Mesendoderm (in vitro differentiated cells): Measurements from ENCODE around the gene SAA2.
"Not testable (repeated sequence)": the region's sequence is repeated elsewhere in the genome, so short reads cannot be mapped to it uniquely, and the experiment has no call there.

ENCODE experiments used
- DNase-seq: peaks from one replicate; pipeline ENCODE4 v3.0.0; 2013
- H2AK5ac ChIP-seq: 2 replicates; pipeline ENCODE4 v1.6.1; 2013; ENCODE audit warnings: low read length, inconsistent platforms
- H2BK120ac ChIP-seq: 2 replicates; pipeline ENCODE4 v1.6.1; 2013; ENCODE audit warnings: low read depth, mild to moderate bottlenecking, low read length, moderate library complexity, mixed read lengths
- H2BK15ac ChIP-seq: replicated peaks from 2 replicates; pipeline ENCODE4 v1.6.1; 2013; ENCODE audit warnings: low read depth, mild to moderate bottlenecking, moderate library complexity
- H2BK5ac ChIP-seq: 2 replicates; pipeline ENCODE4 v1.6.1; 2013; ENCODE audit warnings: low read length, inconsistent platforms
- H3K18ac ChIP-seq: 2 replicates; pipeline ENCODE4 v1.6.1; 2013; ENCODE audit warnings: mild to moderate bottlenecking, low read length, mixed read lengths
- H3K23ac ChIP-seq: one replicate; pipeline ENCODE4 v1.6.1; 2013; ENCODE audit warnings: low read length
- H3K27ac ChIP-seq: 2 replicates; pipeline ENCODE4 v1.5.1; 2013; ENCODE audit warnings: low read depth, mild to moderate bottlenecking, inconsistent platforms, low read length, moderate library complexity
- H3K27me3 ChIP-seq: 2 replicates; pipeline ENCODE4 v1.6.1; 2013; ENCODE audit warnings: low read length, control low read depth, mild to moderate bottlenecking, inconsistent platforms; ENCODE audit not compliant: insufficient read depth, poor library complexity
- H3K36me3 ChIP-seq: 2 replicates; pipeline ENCODE4 v1.6.1; 2013; ENCODE audit warnings: low read length, inconsistent platforms; ENCODE audit not compliant: control insufficient read depth, insufficient read depth
- H3K4ac ChIP-seq: one replicate; pipeline ENCODE4 v1.6.1; 2013; ENCODE audit warnings: low read depth, mild to moderate bottlenecking, low read length, moderate library complexity
- H3K4me1 ChIP-seq: 2 replicates; pipeline ENCODE4 v1.6.1; 2013; ENCODE audit warnings: low read depth, low read length, inconsistent platforms; ENCODE audit not compliant: control insufficient read depth
- H3K4me2 ChIP-seq: 2 replicates; pipeline ENCODE4 v1.6.1; 2013; ENCODE audit warnings: low read length
- H3K4me3 ChIP-seq: 2 replicates; pipeline ENCODE4 v1.5.1; 2013; ENCODE audit warnings: mild to moderate bottlenecking, low read length
- H3K56ac ChIP-seq: one replicate; pipeline ENCODE4 v1.6.1; 2013; ENCODE audit warnings: low read length
- H3K79me1 ChIP-seq: 2 replicates; pipeline ENCODE4 v1.6.1; 2013; ENCODE audit warnings: low read length, inconsistent platforms
- H3K79me2 ChIP-seq: 2 replicates; pipeline ENCODE4 v1.6.1; 2013; ENCODE audit warnings: mild to moderate bottlenecking, low read length; ENCODE audit not compliant: control insufficient read depth, insufficient read depth
- H3K9ac ChIP-seq: 2 replicates; pipeline ENCODE4 v1.6.1; 2013; ENCODE audit warnings: low read length, inconsistent platforms
- H4K5ac ChIP-seq: one replicate; pipeline ENCODE4 v1.6.1; 2013; ENCODE audit warnings: low read length
- H4K8ac ChIP-seq: one replicate; pipeline ENCODE4 v1.6.1; 2013; ENCODE audit warnings: low read depth, mild to moderate bottlenecking, control low read depth, low read length, moderate library complexity
- WGBS: extraction: QIAGEN DNeasy Blood & Tissue Kit; methylation state at CpG from one replicate; pipeline ENCODE4 v1.1.7; 2013; ENCODE audit warnings: low lambda C conversion rate, missing lambda C conversion rate; ENCODE audit not compliant: insufficient coverage; ENCODE audit errors: extremely low coverage; 5-methylcytosine and 5-hydroxymethylcytosine counted together

The SAA2 gene

DNA sequence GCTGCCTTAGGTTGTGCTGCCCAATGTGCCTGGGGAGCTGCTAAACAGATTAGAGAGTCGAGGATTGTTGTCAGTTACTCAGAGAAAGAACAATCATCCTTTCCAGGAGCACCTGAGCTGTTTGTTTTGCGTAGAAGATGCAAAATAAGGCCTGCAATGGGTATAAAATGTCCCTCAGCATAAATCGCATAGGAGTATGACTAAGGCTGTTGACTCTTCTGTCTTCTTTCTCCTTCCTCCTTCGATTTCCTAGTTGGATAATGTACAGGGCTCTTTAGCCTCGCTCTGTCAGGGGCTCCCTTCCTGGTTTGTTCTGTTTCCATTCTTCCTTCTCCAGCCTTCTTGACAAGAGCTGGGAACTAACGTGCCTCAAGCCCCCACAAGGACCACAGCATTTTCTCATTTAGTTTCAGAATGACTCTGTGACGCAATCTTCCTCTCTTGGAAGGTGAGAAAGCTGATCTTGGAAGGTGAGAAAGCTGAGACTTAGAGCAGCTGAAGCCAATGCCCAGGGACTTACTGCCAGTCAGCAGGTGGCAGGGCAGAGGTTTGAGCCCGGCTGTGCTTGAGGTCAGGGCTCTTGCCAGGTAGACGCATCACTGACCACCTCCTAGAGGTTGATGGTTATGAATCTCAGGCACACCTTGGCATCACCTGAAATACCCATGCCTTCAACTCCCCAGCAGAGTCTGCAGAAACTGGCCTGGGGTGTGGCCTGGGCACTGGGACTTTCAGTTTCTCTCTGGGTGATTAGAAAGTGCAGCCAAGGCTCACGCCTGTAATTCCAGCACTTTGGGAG is 19.1 kb upstream of the SAA2 start:
- not testable (repeated sequence) for H3K4me3 ChIP-seq, H3K27me3 ChIP-seq, H2BK5ac ChIP-seq, H3K4ac ChIP-seq, DNase-seq, H3K27ac ChIP-seq, H2BK15ac ChIP-seq, H4K5ac ChIP-seq, H3K23ac ChIP-seq, H3K4me1 ChIP-seq, H3K56ac ChIP-seq, H3K36me3 ChIP-seq, H3K79me2 ChIP-seq, H4K8ac ChIP-seq, H3K4me2 ChIP-seq, H2BK120ac ChIP-seq, H2AK5ac ChIP-seq, H3K18ac ChIP-seq, H3K79me1 ChIP-seq, H3K9ac ChIP-seq
- WGBS, result no CpG with 5 or more reads among the region's 10 CpGs

GRCh38 chr11:18265949-18266348 is 17.5 kb upstream of the SAA2 start, which contains the start of gene SAA1:
TSS of gene SAA1 (plus strand) at chr11:18266264. CDS start at chr11:18266888, 624 bp downstream.
- Histone ChIP-seq H3K4me3 (no peak within 1 kb of the TSS), H4K5ac (no peak within 1 kb of the TSS), H3K9ac (no peak within 1 kb of the TSS), H2BK120ac (no peak within 1 kb of the TSS), H2BK5ac (no peak within 1 kb of the TSS), H3K36me3 (no peaks in the 10 kb centered on the region), H3K79me2 (no peaks in the 10 kb centered on the region), H3K4me2 (no peak within 1 kb of the TSS), H3K56ac (no peak within 1 kb of the TSS), H3K79me1 (no peaks in the 10 kb centered on the region), H4K8ac (no peak within 1 kb of the TSS), H3K4me1 (no peaks in the 10 kb centered on the region), H3K23ac (no peak within 1 kb of the TSS), H3K4ac (no peak within 1 kb of the TSS), H2AK5ac (no peak within 1 kb of the TSS), H2BK15ac (no peak within 1 kb of the TSS), H3K27ac (no peak within 1 kb of the TSS), H3K18ac (no peak within 1 kb of the TSS), H3K27me3 (no peaks in the 10 kb centered on the region)
- no peak for DNase-seq
- no CpG with 5 or more reads among the region's 8 CpGs for WGBS

DNA sequence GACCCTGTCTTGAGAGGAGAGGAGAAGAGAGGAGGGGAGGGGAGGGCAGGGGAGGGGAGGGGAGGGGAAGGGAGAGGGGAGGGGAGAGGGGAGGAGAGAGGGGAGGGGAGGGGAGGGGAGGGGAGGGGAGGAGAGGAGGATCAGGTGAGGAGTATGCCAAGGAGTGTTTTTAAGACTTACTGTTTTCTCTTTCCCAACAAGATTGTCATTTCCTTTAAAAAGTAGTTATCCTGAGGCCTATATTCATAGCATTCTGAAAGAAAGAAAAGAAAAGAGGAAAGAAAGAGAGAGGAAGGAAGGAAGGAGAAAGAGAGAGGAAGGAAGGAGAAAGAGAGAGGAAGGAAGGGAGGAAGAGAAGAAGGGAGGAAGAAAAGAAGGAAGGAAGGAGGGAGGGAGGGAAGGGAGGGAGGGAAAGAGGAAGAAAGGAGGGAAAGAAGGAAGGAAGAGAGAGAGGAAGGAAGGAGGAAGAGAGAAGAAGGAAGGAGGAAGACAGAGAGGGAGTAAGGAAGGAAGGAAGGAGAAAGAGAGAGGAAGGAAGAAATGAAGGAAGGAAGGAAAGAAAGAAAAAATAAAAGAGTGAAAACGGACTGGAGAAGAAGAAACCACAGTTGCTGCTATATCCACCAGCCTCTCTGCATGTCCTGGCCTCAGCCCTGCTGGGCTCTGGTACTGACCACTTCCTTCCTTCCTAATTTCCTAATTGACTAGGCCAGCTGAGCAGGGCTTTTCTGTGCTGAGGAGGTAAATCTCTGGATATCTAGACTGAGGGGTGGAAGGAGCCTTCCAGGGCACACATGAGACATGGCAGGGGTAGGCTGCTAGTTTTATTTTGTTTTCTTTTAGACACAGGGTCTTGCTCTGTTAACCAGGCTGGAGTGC is 16.4 kb upstream of the SAA2 start:
- no peak overlapping the region for H3K9ac ChIP-seq
- H3K4me3 ChIP-seq, result no peak overlapping the region
- WGBS, result no CpG with 5 or more reads among the region's 1 CpG
- DNase-seq, result no peak
- no peaks in the 10 kb centered on the region for H3K27me3 ChIP-seq
- no peak overlapping the region for H3K56ac ChIP-seq
- H3K4me1 ChIP-seq, result no peaks in the 10 kb centered on the region
- H3K79me1 ChIP-seq, result no peaks in the 10 kb centered on the region
- H4K8ac ChIP-seq, result no peak overlapping the region
- no peak overlapping the region for H2BK120ac ChIP-seq
- H3K4me2 ChIP-seq, result no peak overlapping the region
- H3K79me2 ChIP-seq, result no peaks in the 10 kb centered on the region
- no peak overlapping the region for H2BK5ac ChIP-seq
- no peak overlapping the region for H3K27ac ChIP-seq
- no peak overlapping the region for H2BK15ac ChIP-seq
- H2AK5ac ChIP-seq, result no peak overlapping the region
- H3K18ac ChIP-seq, result no peak overlapping the region
- H3K36me3 ChIP-seq, result no peaks in the 10 kb centered on the region
- H4K5ac ChIP-seq, result no peak overlapping the region
- H3K4ac ChIP-seq, result no peak overlapping the region
- H3K23ac ChIP-seq, result no peak overlapping the region

- Histone ChIP-seq H3K4me3 (no peak overlapping the region), H2BK5ac (no peak overlapping the region), H3K27me3 (no peaks in the 10 kb centered on the region), H3K4ac (no peak overlapping the region), H3K4me2 (no peak overlapping the region), H4K8ac (no peak overlapping the region), H2AK5ac (no peak overlapping the region), H3K79me2 (no peaks in the 10 kb centered on the region), H3K36me3 (no peaks in the 10 kb centered on the region), H3K9ac (no peak overlapping the region), H3K18ac (no peak overlapping the region), H2BK15ac (no peak overlapping the region), H2BK120ac (no peak overlapping the region), H3K56ac (no peak overlapping the region), H3K23ac (no peak overlapping the region), H3K79me1 (no peaks in the 10 kb centered on the region), H3K4me1 (no peaks in the 10 kb centered on the region), H4K5ac (no peak overlapping the region), H3K27ac (no peak overlapping the region)
- DNase-seq, result no peak
- no CpG with 5 or more reads among the region's 4 CpGs for WGBS
Observed at GRCh38 chr11:18264035-18264434, 15.6 kb upstream of the SAA2 start.

GRCh38 chr11:18262681-18263350 is 14.3 kb upstream of the SAA2 start:
- H3K4me3 ChIP-seq, H2BK120ac ChIP-seq, H3K23ac ChIP-seq, H3K4me2 ChIP-seq, H3K4ac ChIP-seq, H3K27ac ChIP-seq, H3K4me1 ChIP-seq, H4K5ac ChIP-seq, H3K79me2 ChIP-seq, H2BK15ac ChIP-seq, H2AK5ac ChIP-seq, H3K9ac ChIP-seq, H3K18ac ChIP-seq, H3K56ac ChIP-seq, H2BK5ac ChIP-seq, H3K36me3 ChIP-seq, H3K79me1 ChIP-seq, H3K27me3 ChIP-seq, H4K8ac ChIP-seq: not testable (repeated sequence)
- WGBS, result no CpG with 5 or more reads among the region's 8 CpGs
- DNase-seq, result peak; percentile 85
